ENCODE results near the gene TXNL4A. TPM values are rescaled to one million over a fixed set of nuclear protein-coding genes. Genes with fewer than 3 reads are reported as not detected.

Gene TXNL4A
- polyA plus RNA-seq, 1 of the 3 experiments (the other 2 are of a cell fraction): 158 TPM

- ChIA-PET CTCF (no interaction called here), POLR2A (no interaction called here)
- TF ChIP-seq EZH2phosphoT487 (IDR thresholded peaks at IDR 0.05; ENCODE audit: borderline replicate concordance, low read depth) (no peak), GABPA (IDR thresholded peaks at IDR 0.05; ENCODE audit: low read depth) (no peak), USF1 (IDR thresholded peaks at IDR 0.05; ENCODE audit: borderline replicate concordance, low read depth) (no peak), YY1 (IDR thresholded peaks at IDR 0.05; ENCODE audit: low read depth) (no peak), USF2 (IDR thresholded peaks at IDR 0.05; ENCODE audit: borderline replicate concordance, low read depth, low read length) (no peak)
- no peak overlapping the region for H2AFZ ChIP-seq (ENCODE audit: low read depth)
- H3K4me2 ChIP-seq: peak overlapping the region; percentile 85
- H3K9me2 ChIP-seq: no peaks in the 10 kb centered on the region
- WGBS (ENCODE audit: low lambda C conversion rate): 87% methylated on average over 7 of the region's 7 CpGs
- H3K9me3 ChIP-seq: no peaks in the 10 kb centered on the region
- H4K20me1 ChIP-seq (ENCODE audit: insufficient read depth): peaks cover 7% of the 10 kb centered on the region; the same call in 1 of the 2 replicates
- no peak overlapping the region for H3K27ac ChIP-seq (ENCODE audit: low read depth in 2 of 2, low read length in 1 of 2)
- peaks cover 0 to 14% of the 10 kb centered on the region in 2 experiments; a peak in 1 of 4 replicates for H3K4me1 ChIP-seq (ENCODE audit: control insufficient read depth in 1 of 2, insufficient read depth in 2 of 2, low read depth in 1 of 2, low read length in 1 of 2)
- H3K9ac ChIP-seq: no peak overlapping the region
- H3K27me3 ChIP-seq (ENCODE audit: insufficient read depth): no peaks in the 10 kb centered on the region
- no peak overlapping the region; a peak in 1 of 4 replicates for H3K4me3 ChIP-seq (ENCODE audit: low read depth in 2 of 2, low read length in 1 of 2)
- DNase-seq: no peak
- H3K36me3 ChIP-seq (replicated peaks in 1 of 2; ENCODE audit: control insufficient read depth in 1 of 2, insufficient read depth in 2 of 2, low read length in 1 of 2): peaks cover 13% of the 10 kb centered on the region in 2 experiments
- no peaks in the 10 kb centered on the region for H3F3A ChIP-seq (replicated peaks; ENCODE audit: insufficient read depth)
- peaks cover 34% of the 10 kb centered on the region for H3K79me2 ChIP-seq (ENCODE audit: insufficient read depth)
Observed at GRCh38 chr18:80035997-80036396, 47.6 kb upstream of the TXNL4A start.

- Histone ChIP-seq H3K27me3 (ENCODE audit: insufficient read depth) (no peaks in the 10 kb centered on the region), H3F3A (replicated peaks; ENCODE audit: insufficient read depth) (no peaks in the 10 kb centered on the region), H3K4me1 (ENCODE audit: control insufficient read depth in 1 of 2, insufficient read depth in 2 of 2, low read depth in 1 of 2, low read length in 1 of 2) (peaks cover 0 to 14% of the 10 kb centered on the region in 2 experiments; a peak in 1 of 4 replicates), H2AFZ (ENCODE audit: low read depth) (peak overlapping the region; percentile 91), H3K79me2 (ENCODE audit: insufficient read depth) (peaks cover 34% of the 10 kb centered on the region), H3K4me2 (peak overlapping the region; percentile 85), H3K9me2 (no peaks in the 10 kb centered on the region), H3K36me3 (replicated peaks in 1 of 2; ENCODE audit: control insufficient read depth in 1 of 2, insufficient read depth in 2 of 2, low read length in 1 of 2) (peaks cover 13% of the 10 kb centered on the region in 2 experiments), H4K20me1 (ENCODE audit: insufficient read depth) (peaks cover 7% of the 10 kb centered on the region; the same call in 1 of the 2 replicates), H3K9me3 (no peaks in the 10 kb centered on the region), H3K4me3 (ENCODE audit: low read depth in 2 of 2, low read length in 1 of 2) (peak overlapping the region; percentile 77 to 84), H3K9ac (peak overlapping the region; percentile 65), H3K27ac (ENCODE audit: low read depth in 2 of 2, low read length in 1 of 2) (peak overlapping the region; percentile 70 to 79)
- ChIA-PET POLR2A (interaction anchor here (1.5 kb wide), 1 partner anchor 74 kb away, joined by 8 read pairs; the partner anchor contains the start of gene ADNP2), CTCF (interaction anchor here (1.0 to 1.4 kb wide), 4 partner anchors 15 to 121 kb away, joined by 3 to 5 read pairs (median 3); no protein-coding TSS in a partner anchor)
- no peak for DNase-seq
- 0 out of 2 replicates have a peak, but pooled peaks have one; percentile 0 for TF ChIP-seq CTCF (IDR thresholded peaks at IDR 0.05)
- no peak for TF ChIP-seq GATA2 (CRISPR knock-in tag; IDR thresholded peaks at IDR 0.05)
- no peak for TF ChIP-seq MAX (IDR thresholded peaks at IDR 0.05; ENCODE audit: low read depth)
- 0 out of 2 replicates have a peak, but pooled peaks have one; percentile 5 for TF ChIP-seq YY1 (IDR thresholded peaks at IDR 0.05; ENCODE audit: low read depth)
- no peak for TF ChIP-seq EZH2phosphoT487 (IDR thresholded peaks at IDR 0.05; ENCODE audit: borderline replicate concordance, low read depth)
- 15% methylated on average over 8 of the region's 8 CpGs for WGBS (ENCODE audit: low lambda C conversion rate)
Observed at GRCh38 chr18:80034852-80035406, 46.6 kb upstream of the TXNL4A start.

Measured in SK-N-SH (cell line).